HepG2 (cell line): ENCODE measurements around the gene SLC25A19. TPM values are rescaled to one million over a fixed set of nuclear protein-coding genes. Genes with fewer than 3 reads are reported as not detected.
A peak's percentile ranks its signal among the peaks of the same experiment; 100 is the strongest.

Experiments used
- ATAC-seq: fragments of 200-7000 bp; cut with Tn5 transposase; 3 replicates; pipeline ENCODE4 v1.9.1; 2020; ENCODE audit warnings: mild to moderate bottlenecking, moderate library complexity
- BruUV-seq: library from RNA; stranded (reverse); fragments of 400-500 nt; replicated peaks from 2 replicates; lab custom pipeline; 2021; lab: Mats Ljungman, UMichigan
- CTCF ChIA-PET: fragments of 300-600 bp; formaldehyde crosslinking; extraction: SDS; loops from one replicate; lab custom pipeline; 2021; ENCODE audit warnings: low total read pairs, inconsistent platforms, low intra/inter-chr PET ratio; lab: Yijun Ruan, JAX
- POLR2A ChIA-PET: fragments of 350-600 bp; sonication (Branson Sonifier 250); formaldehyde crosslinking; loops from one replicate; lab custom pipeline; 2020; ENCODE audit warnings: antibody characterized with exemption, inconsistent platforms; lab: Yijun Ruan, JAX
- DNase-seq: peaks from one replicate; pipeline ENCODE4 v3.0.0-alpha.2; 2015; ENCODE audit warnings: low spot score
- FAIRE-seq: peaks from 3 replicates; lab custom pipeline; 2011; peaks lifted over from hg19 to GRCh38; lab: Jason Lieb, UNC
- H2AFZ ChIP-seq: one replicate; pipeline ENCODE4 v1.6.1; 2011; ENCODE audit warnings: low read length, inconsistent platforms
- H3K27ac ChIP-seq: fragments of 300-600 bp; 3 replicates; pipeline ENCODE4 v1.8.0; 2011; ENCODE audit warnings: mixed run types, mild to moderate bottlenecking, mixed read lengths, low read length, inconsistent platforms; ENCODE audit not compliant: insufficient read depth; ENCODE audit errors: extremely low read length
- H3K27me3 ChIP-seq, 2 experiments: fragments of 200-600 bp in 1 of 2; 2 replicates in 1 of 2; 3 replicates in 1 of 2; pipeline versions ENCODE4 v1.6.0 to v1.8.0; 2011; ENCODE audit warnings: low read length in 2 of 2, mild to moderate bottlenecking in 2 of 2, moderate library complexity in 2 of 2, inconsistent platforms in 1 of 2; ENCODE audit not compliant: insufficient read depth in 2 of 2, control insufficient read depth in 1 of 2
- H3K36me3 ChIP-seq, 2 experiments: fragments of 200-600 bp in 1 of 2; replicated peaks in 1 of 2; 2 replicates in 1 of 2; 3 replicates in 1 of 2; pipeline versions ENCODE4 v1.5.1 to v1.8.0; 2011; ENCODE audit warnings: low read length in 2 of 2, inconsistent platforms in 1 of 2; ENCODE audit not compliant: insufficient read depth in 2 of 2, control insufficient read depth in 1 of 2
- H3K4me1 ChIP-seq: 2 replicates; pipeline ENCODE4 v1.5.1; 2012; ENCODE audit warnings: low read length, inconsistent platforms; ENCODE audit not compliant: insufficient read depth
- H3K4me2 ChIP-seq: 2 replicates; pipeline ENCODE4 v1.6.0; 2011; ENCODE audit warnings: low read depth, low read length, inconsistent platforms
- H3K4me3 ChIP-seq, 3 experiments: fragments of 200-600 bp in 1 of 3; sonication (generic), shearing (Covaris generic) in 1 of 3; replicated peaks in 1 of 3; 2 replicates each; pipeline ENCODE4 v1.5.1; 2011 to 2016; ENCODE audit warnings: low read length in 3 of 3, inconsistent platforms in 2 of 3, low read depth in 2 of 3, mild to moderate bottlenecking in 2 of 3, control low read depth in 1 of 3, mixed read lengths in 1 of 3; ENCODE audit not compliant: insufficient read depth in 1 of 3
- H3K79me2 ChIP-seq: one replicate; pipeline ENCODE4 v1.6.1; 2011; ENCODE audit warnings: low read length, inconsistent platforms; ENCODE audit not compliant: insufficient read depth
- H3K9ac ChIP-seq: 2 replicates; pipeline ENCODE4 v1.6.0; 2011; ENCODE audit warnings: mild to moderate bottlenecking, low read depth, low read length, inconsistent platforms; ENCODE audit not compliant: insufficient read depth
- H3K9me3 ChIP-seq: 2 replicates; pipeline ENCODE4 v1.5.1; 2012; ENCODE audit warnings: mild to moderate bottlenecking, low read length
- H4K20me1 ChIP-seq: 2 replicates; pipeline ENCODE4 v1.6.0; 2011; ENCODE audit warnings: inconsistent platforms, mild to moderate bottlenecking, low read length, moderate library complexity; ENCODE audit not compliant: insufficient read depth
- AGO2 ChIP-seq: fragments of 200-400 bp; formaldehyde crosslinking; optimal IDR thresholded peaks from 2 replicates; pipeline ENCODE3; 2017; ENCODE audit warnings: mild to moderate bottlenecking, low read depth, low read length, moderate library complexity
- ARNT2 ChIP-seq: sonication (generic); formaldehyde crosslinking; IDR thresholded peaks from 2 replicates; pipeline ENCODE4 v1.8.0; 2022; ENCODE audit warnings: mild to moderate bottlenecking, low read depth, missing genetic modification reagents, moderate library complexity
- CHD4 ChIP-seq: fragments of 200-600 bp; sonication (generic); IDR thresholded peaks from 2 replicates; pipeline ENCODE4 v1.7.0; 2017; ENCODE audit warnings: mild to moderate bottlenecking, low read length, borderline replicate concordance
- KDM1A ChIP-seq: IDR thresholded peaks from 2 replicates; pipeline ENCODE4 v1.6.1; 2016; ENCODE audit warnings: missing compliant biosample characterization
- MLX ChIP-seq: IDR thresholded peaks from 2 replicates; pipeline ENCODE4 v1.6.1; 2016
- SALL1 ChIP-seq: sonication (generic); formaldehyde crosslinking; IDR thresholded peaks from 2 replicates; pipeline ENCODE4 v1.8.0; 2022; ENCODE audit warnings: mild to moderate bottlenecking, missing genetic modification reagents
- ZBTB46 ChIP-seq: sonication (generic); formaldehyde crosslinking; IDR thresholded peaks from 2 replicates; pipeline ENCODE4 v1.4.0; 2020; ENCODE audit warnings: mild to moderate bottlenecking, missing genetic modification reagents, borderline replicate concordance
- ZMYM3 ChIP-seq: sonication (generic); formaldehyde crosslinking; IDR thresholded peaks from 2 replicates; pipeline ENCODE4 v1.5.1; 2020; ENCODE audit warnings: mild to moderate bottlenecking, missing genetic modification reagents
- ZNF354B ChIP-seq: sonication (generic); formaldehyde crosslinking; IDR thresholded peaks from 2 replicates; pipeline ENCODE4 v1.8.0; 2022; ENCODE audit warnings: mild to moderate bottlenecking, missing genetic modification reagents
- ZNF574 ChIP-seq: sonication (generic); formaldehyde crosslinking; IDR thresholded peaks from 2 replicates; pipeline ENCODE4 v1.4.0; 2020; ENCODE audit warnings: missing genetic modification reagents
- ZNF615 ChIP-seq: sonication (generic); formaldehyde crosslinking; IDR thresholded peaks from 2 replicates; pipeline ENCODE4 v1.5.0; 2020; ENCODE audit warnings: mild to moderate bottlenecking, missing genetic modification reagents, borderline replicate concordance
- ZNF704 ChIP-seq: sonication (generic); formaldehyde crosslinking; IDR thresholded peaks from 2 replicates; pipeline ENCODE4 v1.8.1; 2023; ENCODE audit warnings: mild to moderate bottlenecking, inconsistent platforms, moderate library complexity, missing genetic modification reagents, borderline replicate concordance
- ZSCAN30 ChIP-seq: sonication (generic); formaldehyde crosslinking; IDR thresholded peaks from 2 replicates; pipeline ENCODE4 v1.5.0; 2020; ENCODE audit warnings: mild to moderate bottlenecking, missing genetic modification reagents
- WGBS: methylation state at CpG from one replicate; pipeline ENCODE4 v1.1.6; 2017; ENCODE audit warnings: low lambda C conversion rate; 5-methylcytosine and 5-hydroxymethylcytosine counted together
- in situ Hi-C: cut with HindIII; loops from 2 replicates; pipeline ENCODE4 v1.10.0; 2017; ENCODE audit warnings: low pct_unique_long_range_greater_than_20kb; ENCODE audit not compliant: extremely low pct_ligation_motif_present
- intact Hi-C: fragments of 100-400 bp; cut with micrococcal nuclease; formaldehyde crosslinking; loops from one replicate; pipeline ENCODE4 v1.10.0; 2022; ENCODE audit not compliant: unreplicated experiment
- polyA plus RNA-seq, 8 experiments: library from polyadenylated mRNA; depleted of rRNA in 3 of 8; stranded (reverse) in 7 of 8; unstranded in 1 of 8; fragments of >200 nt; fragmentation: Illumina TruSeq in 4 of 8; extraction: Trizol in 4 of 8; gene quantifications; 2 replicates each; pipeline versions ENCODE4 v1.2.1 to v1.2.3, GENCODE V29; 2011 to 2016; ENCODE audit warnings: low read depth in 4 of 8, missing spikeins in 1 of 8, mixed read lengths in 1 of 8; ENCODE audit not compliant: insufficient read depth in 1 of 8
- total RNA-seq, 5 experiments: library from RNA; depleted of rRNA; stranded (reverse); fragments of >200 nt; fragmentation: Illumina TruSeq; extraction: Trizol; gene quantifications; 2 replicates each; pipeline ENCODE4 v1.2.3, GENCODE V29; 2016; ENCODE audit warnings: low read depth in 1 of 5

The SLC25A19 gene
- total and polyA plus RNA-seq, 2 of the 13 experiments (the other 11 are each of a cell fraction or from before 2014, with no cell fraction given) = 24.4 to 41.4 TPM

GRCh38 chr17:75266316-75267152, 22.7 kb downstream of the SLC25A19 start:
- BruUV-seq = no TSS peak
- Histone ChIP-seq H3K79me2 (peaks cover 21% of the 10 kb centered on the region), H3K27me3 (no peaks in the 10 kb centered on the region; a peak in 1 of 5 replicates), H4K20me1 (no peaks in the 10 kb centered on the region), H3K9me3 (no peaks in the 10 kb centered on the region), H3K9ac (no peak overlapping the region), H3K27ac (peak overlapping the region; percentile 34), H3K4me2 (no peak overlapping the region), H3K36me3 (peaks cover 13 to 29% of the 10 kb centered on the region in 2 experiments), H3K4me3 (no peak overlapping the region), H2AFZ (no peak overlapping the region), H3K4me1 (peaks cover 46% of the 10 kb centered on the region)
- ATAC-seq (no peak), FAIRE-seq (no peak), DNase-seq (no peak)
- WGBS = 96% methylated on average over 12 of the region's 13 CpGs
- ChIA-PET POLR2A (interaction anchor here (1.2 to 6.6 kb wide), 3 partner anchors 84 to 139 kb away, joined by 3 to 43 read pairs (median 13); partner anchors contain the start of genes GRB2 and SUMO2), CTCF (interaction anchor here (1.5 to 2.0 kb wide), 2 partner anchors 57 to 146 kb away, joined by 4 to 10 read pairs; no protein-coding TSS in a partner anchor)
- intact Hi-C loops (no loop called here), in situ Hi-C loops (loop anchor here (5.0 kb wide), 1 partner anchor 146 kb away; no protein-coding TSS in a partner anchor)
- TF ChIP-seq ZMYM3 (CRISPR knock-in tag) (peak; percentile 93), ZNF704 (CRISPR knock-in tag) (0 out of 2 replicates have a peak, but pooled peaks have one; percentile 3), MLX (CRISPR knock-in tag) (no peak), AGO2 (peak; percentile 25), ZNF615 (no peak), ZBTB46 (CRISPR knock-in tag) (no peak), CHD4 (peak; percentile 88; the same call in 1 of the 2 replicates), ZNF354B (CRISPR knock-in tag) (no peak), ARNT2 (CRISPR knock-in tag) (peak; percentile 26; the same call in 1 of the 2 replicates), KDM1A (CRISPR knock-in tag) (0 out of 2 replicates have a peak, but pooled peaks have one; percentile 19), ZSCAN30 (CRISPR knock-in tag) (no peak), ZNF574 (CRISPR knock-in tag) (no peak), SALL1 (CRISPR knock-in tag) (0 out of 2 replicates have a peak, but pooled peaks have one; percentile 13)
